Endodermal cell (in vitro differentiated cells): ENCODE results near the gene SPTLC1. TPM values are rescaled to one million over a fixed set of nuclear protein-coding genes. Genes with fewer than 3 reads are reported as not detected.

Source experiments
- DNase-seq: peaks from one replicate; pipeline ENCODE4 v3.0.0-alpha.2; 2017
- H3K27ac ChIP-seq: 2 replicates; pipeline ENCODE4 v1.5.1; 2013; ENCODE audit warnings: mild to moderate bottlenecking, low read depth, low read length, moderate library complexity
- H3K27me3 ChIP-seq: 2 replicates; pipeline ENCODE4 v1.6.1; 2013; ENCODE audit warnings: mild to moderate bottlenecking, low read length, moderate library complexity; ENCODE audit not compliant: insufficient read depth, control insufficient read depth, poor library complexity, severe bottlenecking
- H3K36me3 ChIP-seq: 2 replicates; pipeline ENCODE4 v1.7.0; 2013; ENCODE audit warnings: mild to moderate bottlenecking, low read length, moderate library complexity; ENCODE audit not compliant: control insufficient read depth, insufficient read depth
- H3K4me1 ChIP-seq: one replicate; pipeline ENCODE4 v1.7.0; 2013; ENCODE audit warnings: low read length; ENCODE audit not compliant: control insufficient read depth, insufficient read depth
- H3K4me3 ChIP-seq: 2 replicates; pipeline ENCODE4 v1.5.1; 2013; ENCODE audit warnings: mild to moderate bottlenecking, low read length, moderate library complexity
- H3K9ac ChIP-seq: 2 replicates; pipeline ENCODE4 v1.6.1; 2013; ENCODE audit warnings: mild to moderate bottlenecking, low read length, moderate library complexity; ENCODE audit not compliant: poor library complexity, severe bottlenecking; ENCODE audit errors: extremely low read depth
- H3K9me3 ChIP-seq: 2 replicates; pipeline ENCODE4 v1.6.1; 2013; ENCODE audit warnings: mild to moderate bottlenecking, low read length, moderate library complexity; ENCODE audit not compliant: control insufficient read depth
- H3K27ac Mint-ChIP-seq: 2 replicates; pipeline ENCODE4 v1.8.0; 2020; ENCODE audit warnings: mixed read lengths
- H3K27me3 Mint-ChIP-seq: 2 replicates; pipeline ENCODE4 v1.8.0; 2021; ENCODE audit warnings: mild to moderate bottlenecking, mixed read lengths; ENCODE audit not compliant: insufficient read depth
- H3K36me3 Mint-ChIP-seq: 2 replicates; pipeline ENCODE4 v1.8.0; 2020; ENCODE audit warnings: low read depth, mixed read lengths
- H3K4me1 Mint-ChIP-seq: 2 replicates; pipeline ENCODE4 v1.8.0; 2020; ENCODE audit warnings: mixed read lengths
- H3K4me3 Mint-ChIP-seq: 2 replicates; pipeline ENCODE4 v1.8.0; 2020; ENCODE audit warnings: mild to moderate bottlenecking, moderate library complexity, mixed read lengths
- H3K9me3 Mint-ChIP-seq: 2 replicates; pipeline ENCODE4 v1.8.0; 2020; ENCODE audit warnings: mild to moderate bottlenecking, mixed read lengths
- WGBS, 2 experiments: methylation state at CpG; one replicate each; pipeline versions ENCODE4 v1.1.5 to v1.1.7; 2013; ENCODE audit warnings: missing lambda C conversion rate in 2 of 2, mixed read lengths in 1 of 2; ENCODE audit not compliant: insufficient coverage in 1 of 2, insufficient read length in 1 of 2; 5-methylcytosine and 5-hydroxymethylcytosine counted together
- total RNA-seq, 2 donors: library from RNA; stranded (reverse); fragmentation: NEBNext Ultra II Directional in 1 of 2; extraction: Animal tissue kit (Norgen Biotek cat#: 25700) in 1 of 2; gene quantifications; 2 replicates in 1 of 2; 3 replicates in 1 of 2; pipeline ENCODE4 v1.2.1, GENCODE V29; 2021
- TF ChIP-seq, protein P1 (sequence below): fragments of 200-600 bp; sonication (generic); conservative IDR thresholded peaks from 2 replicates; pipeline ENCODE4 v1.5.0; 2021; ENCODE audit warnings: antibody characterized with exemption, mild to moderate bottlenecking

Gene SPTLC1
- total RNA-seq, 2 donors from 2014 or later, result 68.3 to 75.6 TPM

DNA sequence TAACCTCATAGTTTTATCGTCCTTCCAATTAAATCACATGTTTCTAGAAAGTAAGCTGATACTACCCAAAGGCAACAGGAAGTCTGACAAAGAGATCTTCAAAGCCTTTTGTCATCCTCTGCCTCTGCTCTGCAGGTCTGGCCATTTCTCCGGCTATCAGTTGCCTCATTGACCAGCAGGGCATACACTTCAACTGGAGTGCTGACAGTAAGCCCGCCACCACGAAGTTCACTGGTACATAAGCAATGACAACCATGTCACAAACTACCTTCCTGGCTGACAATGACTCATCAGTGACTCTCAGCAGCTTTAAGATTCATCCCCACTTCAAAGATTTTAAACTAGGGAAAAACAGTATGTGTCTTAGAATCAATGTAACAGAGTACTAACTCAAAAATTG, 20.6 kb downstream of the SPTLC1 start:
- H3K36me3 Mint-ChIP-seq, result peaks cover 49% of the 10 kb centered on the region
- Histone ChIP-seq H3K4me3 (no peak overlapping the region), H3K27ac (no peak overlapping the region), H3K4me1 (no peaks in the 10 kb centered on the region), H3K36me3 (peaks cover 65% of the 10 kb centered on the region), H3K9me3 (peaks cover 10% of the 10 kb centered on the region), H3K27me3 (no peaks in the 10 kb centered on the region), H3K9ac (no peak overlapping the region)
- no peaks in the 10 kb centered on the region for H3K27me3 Mint-ChIP-seq
- TF ChIP-seq, protein P1, sequence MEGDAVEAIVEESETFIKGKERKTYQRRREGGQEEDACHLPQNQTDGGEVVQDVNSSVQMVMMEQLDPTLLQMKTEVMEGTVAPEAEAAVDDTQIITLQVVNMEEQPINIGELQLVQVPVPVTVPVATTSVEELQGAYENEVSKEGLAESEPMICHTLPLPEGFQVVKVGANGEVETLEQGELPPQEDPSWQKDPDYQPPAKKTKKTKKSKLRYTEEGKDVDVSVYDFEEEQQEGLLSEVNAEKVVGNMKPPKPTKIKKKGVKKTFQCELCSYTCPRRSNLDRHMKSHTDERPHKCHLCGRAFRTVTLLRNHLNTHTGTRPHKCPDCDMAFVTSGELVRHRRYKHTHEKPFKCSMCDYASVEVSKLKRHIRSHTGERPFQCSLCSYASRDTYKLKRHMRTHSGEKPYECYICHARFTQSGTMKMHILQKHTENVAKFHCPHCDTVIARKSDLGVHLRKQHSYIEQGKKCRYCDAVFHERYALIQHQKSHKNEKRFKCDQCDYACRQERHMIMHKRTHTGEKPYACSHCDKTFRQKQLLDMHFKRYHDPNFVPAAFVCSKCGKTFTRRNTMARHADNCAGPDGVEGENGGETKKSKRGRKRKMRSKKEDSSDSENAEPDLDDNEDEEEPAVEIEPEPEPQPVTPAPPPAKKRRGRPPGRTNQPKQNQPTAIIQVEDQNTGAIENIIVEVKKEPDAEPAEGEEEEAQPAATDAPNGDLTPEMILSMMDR, result peak; percentile 19
- H3K27ac Mint-ChIP-seq, result no peak overlapping the region
- DNase-seq, result peak; percentile 59
- 86 to 88% methylated on average over 2 to 4 of the region's 4 CpGs for WGBS, 2 experiments
- H3K4me1 Mint-ChIP-seq, result peaks cover 5% of the 10 kb centered on the region
- H3K4me3 Mint-ChIP-seq, result no peak overlapping the region
- H3K9me3 Mint-ChIP-seq, result peaks cover 16% of the 10 kb centered on the region

DNA sequence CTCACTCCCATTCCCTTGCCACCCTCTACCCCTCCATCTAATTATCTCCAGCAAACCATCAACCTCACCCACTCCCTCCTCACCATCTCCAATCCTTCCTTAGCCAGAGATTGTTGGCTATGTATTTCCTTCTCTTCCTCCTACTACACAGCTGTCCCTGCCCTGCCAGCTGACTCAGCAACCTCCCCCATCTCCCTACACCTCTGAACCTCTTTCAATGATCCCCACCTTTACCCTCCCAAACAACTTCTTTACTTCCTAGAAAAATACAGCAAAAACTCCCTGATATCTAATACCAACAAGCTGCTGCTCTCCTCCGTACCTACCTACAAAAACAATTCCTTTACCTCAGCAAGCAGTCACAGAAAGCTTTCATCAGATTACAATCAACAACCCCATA, 37.3 kb downstream of the SPTLC1 start:
- TF ChIP-seq, protein P1, result no peak

GRCh38 chr9:92071634-92072033, 43.6 kb downstream of the SPTLC1 start:
- H3K4me1 Mint-ChIP-seq, result no peaks in the 10 kb centered on the region
- no peaks in the 10 kb centered on the region for H3K27me3 Mint-ChIP-seq
- H3K9me3 Mint-ChIP-seq, result no peaks in the 10 kb centered on the region
- H3K27ac Mint-ChIP-seq, result no peak overlapping the region
- H3K36me3 ChIP-seq, result peaks cover 83% of the 10 kb centered on the region
- H3K4me3 ChIP-seq, result no peak overlapping the region
- no peaks in the 10 kb centered on the region for H3K27me3 ChIP-seq
- no peak overlapping the region for H3K9ac ChIP-seq
- H3K9me3 ChIP-seq, result peaks cover 8% of the 10 kb centered on the region
- TF ChIP-seq, protein P1, result no peak
- WGBS, 2 experiments, result 92 to 97% methylated on average over 3 to 4 of the region's 4 CpGs
- no peak overlapping the region for H3K4me3 Mint-ChIP-seq
- DNase-seq, result no peak
- H3K4me1 ChIP-seq, result no peaks in the 10 kb centered on the region
- H3K36me3 Mint-ChIP-seq, result peaks cover 52% of the 10 kb centered on the region
- H3K27ac ChIP-seq, result no peak overlapping the region

More for the DNA sequence above, 37.3 kb downstream of the SPTLC1 start:
- Mint-ChIP-seq H3K9me3 (no peaks in the 10 kb centered on the region), H3K36me3 (peaks cover 33% of the 10 kb centered on the region), H3K4me3 (no peak overlapping the region), H3K27ac (no peak overlapping the region), H3K27me3 (no peaks in the 10 kb centered on the region), H3K4me1 (no peaks in the 10 kb centered on the region)
- Histone ChIP-seq H3K9ac (no peak overlapping the region), H3K9me3 (peaks cover 8% of the 10 kb centered on the region), H3K27me3 (no peaks in the 10 kb centered on the region), H3K4me3 (no peak overlapping the region), H3K36me3 (peaks cover 72% of the 10 kb centered on the region), H3K4me1 (no peaks in the 10 kb centered on the region), H3K27ac (no peak overlapping the region)
- WGBS, 2 experiments, result 98 to 100% methylated on average over 1 of the region's 1 CpG
- no peak for DNase-seq
